ENCODE data around the gene GDF10. TPM values are rescaled to one million over a fixed set of nuclear protein-coding genes. Genes with fewer than 3 reads are reported as not detected.

The GDF10 gene
- total and polyA plus RNA-seq, 2 donors (not counting 3 experiments of a cell fraction or from before 2014, with no cell fraction given) = not detected

- Histone ChIP-seq H3K9me3 (replicated peaks; ENCODE audit: control insufficient read depth, insufficient read depth, low read length) (no peaks in the 10 kb centered on the region), H3K4me2 (ENCODE audit: insufficient read depth, low read length) (no peak overlapping the region), H2AFZ (ENCODE audit: low read depth, low read length) (no peak overlapping the region), H3K4me3 (replicated peaks in 1 of 3; ENCODE audit: insufficient read depth in 1 of 3, low read depth in 1 of 3, low read length in 3 of 3) (no peak overlapping the region), H4K20me1 (replicated peaks; ENCODE audit: control insufficient read depth, extremely low read depth, insufficient read depth, low read length) (no peaks in the 10 kb centered on the region), H3K27ac (ENCODE audit: insufficient read depth, low read depth, low read length) (no peak overlapping the region), H3K79me2 (ENCODE audit: control insufficient read depth, insufficient read depth, low read length) (no peaks in the 10 kb centered on the region), H3K4me1 (ENCODE audit: control insufficient read depth, extremely low read depth, insufficient read depth, low read length) (no peaks in the 10 kb centered on the region), H3K27me3 (ENCODE audit: control insufficient read depth in 2 of 2, insufficient read depth in 2 of 2, low read length in 2 of 2) (peaks cover 20 to 24% of the 10 kb centered on the region in 2 experiments), H3K9ac (replicated peaks; ENCODE audit: extremely low read depth, insufficient read depth, low read length) (no peak overlapping the region), H3K9me1 (replicated peaks; ENCODE audit: control insufficient read depth, extremely low read depth, insufficient read depth, low read length) (no peaks in the 10 kb centered on the region), H3K36me3 (ENCODE audit: control insufficient read depth in 2 of 2, extremely low read depth in 1 of 2, insufficient read depth in 2 of 2, low read length in 2 of 2) (no peaks in the 10 kb centered on the region)
- no peak for DNase-seq (ENCODE audit: low read depth, low spot score)
- FAIRE-seq = no peak
- TF ChIP-seq FOS (IDR thresholded peaks at IDR 0.05; ENCODE audit: borderline replicate concordance, insufficient read depth, low read length) (no peak), GATA2 (IDR thresholded peaks at IDR 0.05; ENCODE audit: insufficient read depth, insufficient read length, low read depth, low read length) (no peak), POLR2AphosphoS5 (IDR thresholded peaks at IDR 0.05; ENCODE audit: insufficient read depth, low read depth, low read length) (no peak), JUN (IDR thresholded peaks at IDR 0.05; ENCODE audit: borderline replicate concordance, insufficient read depth, insufficient read length, low read depth) (no peak), EZH2 (IDR thresholded peaks at IDR 0.05; ENCODE audit: borderline replicate concordance, low read depth, low read length, severe bottlenecking) (no peak), MYC (IDR thresholded peaks at IDR 0.05; ENCODE audit: low read depth, low read length) (no peak), CTCF (IDR thresholded peaks at IDR 0.05; ENCODE audit: extremely low read depth in 1 of 2, insufficient read depth in 1 of 2, low read depth in 1 of 2, low read length in 2 of 2) (no peak), POLR2A (IDR thresholded peaks at IDR 0.05; ENCODE audit: low read depth, low read length) (no peak)
- TF ChIP-seq, protein P1, sequence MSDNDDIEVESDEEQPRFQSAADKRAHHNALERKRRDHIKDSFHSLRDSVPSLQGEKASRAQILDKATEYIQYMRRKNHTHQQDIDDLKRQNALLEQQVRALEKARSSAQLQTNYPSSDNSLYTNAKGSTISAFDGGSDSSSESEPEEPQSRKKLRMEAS (IDR thresholded peaks at IDR 0.05; ENCODE audit: insufficient read depth, insufficient read length) = no peak
- ChIA-PET POLR2A (no interaction called here), CTCF (no interaction called here)
- dilution Hi-C loops (cut with MboI; ENCODE audit: extremely low pct_ligation_motif_present, low sequenced_read_pairs) = no loop called here
- BruUV-seq (replicated peaks) = no TSS peak
- intact Hi-C loops (cut with micrococcal nuclease) = no loop called here
Measured at GRCh38 chr10:47301833-47302232, 1.8 kb downstream of the GDF10 start.
